CD4-positive, alpha-beta T cell treated with Interleukin-15 for 4 hours (primary cell): Measurements from ENCODE around the gene ARID2.
A peak's percentile ranks its signal among the peaks of the same experiment; 100 is the strongest.

ENCODE experiments used
- DNase-seq: peaks from one replicate; pipeline ENCODE4 v3.0.0-alpha.2; 2020; ENCODE audit warnings: low spot score

Gene ARID2

GRCh38 chr12:45872446-45872845 is 142.9 kb downstream of the ARID2 start:
- no peak for DNase-seq

- DNase-seq = no peak
Measured at GRCh38 chr12:45877069-45877468, 147.6 kb downstream of the ARID2 start.

DNA sequence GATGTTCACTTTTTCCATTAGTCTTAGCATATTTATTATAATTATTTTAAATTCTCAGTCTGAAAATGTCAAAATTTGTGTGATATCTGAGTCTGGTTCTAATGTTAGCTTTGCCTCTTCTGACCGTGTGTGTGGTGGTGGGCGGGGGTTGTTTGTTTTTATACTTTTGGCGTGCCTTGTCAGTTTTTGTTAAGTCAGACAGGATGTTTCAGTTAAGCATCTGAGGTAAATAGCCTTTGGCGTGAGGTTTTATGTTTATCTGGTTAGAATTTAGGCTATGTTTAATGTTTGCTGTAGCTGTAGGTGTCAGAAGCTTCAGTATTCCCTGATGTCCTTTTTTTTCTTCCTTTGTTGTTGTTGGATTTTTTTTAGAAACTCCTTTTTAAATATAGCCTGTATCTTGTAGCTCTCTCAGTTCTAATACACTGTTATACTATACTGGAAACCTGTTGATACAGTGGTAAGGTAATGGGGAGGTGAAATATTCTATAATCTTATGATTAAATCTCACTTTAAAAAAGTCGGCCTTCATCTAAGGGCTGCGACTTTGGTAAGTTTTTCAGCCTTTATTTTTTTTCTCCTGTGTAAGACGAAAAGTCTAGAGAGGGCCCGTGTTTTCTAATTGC is 149.2 kb downstream of the ARID2 start:
- peak; percentile 32 for DNase-seq

DNA sequence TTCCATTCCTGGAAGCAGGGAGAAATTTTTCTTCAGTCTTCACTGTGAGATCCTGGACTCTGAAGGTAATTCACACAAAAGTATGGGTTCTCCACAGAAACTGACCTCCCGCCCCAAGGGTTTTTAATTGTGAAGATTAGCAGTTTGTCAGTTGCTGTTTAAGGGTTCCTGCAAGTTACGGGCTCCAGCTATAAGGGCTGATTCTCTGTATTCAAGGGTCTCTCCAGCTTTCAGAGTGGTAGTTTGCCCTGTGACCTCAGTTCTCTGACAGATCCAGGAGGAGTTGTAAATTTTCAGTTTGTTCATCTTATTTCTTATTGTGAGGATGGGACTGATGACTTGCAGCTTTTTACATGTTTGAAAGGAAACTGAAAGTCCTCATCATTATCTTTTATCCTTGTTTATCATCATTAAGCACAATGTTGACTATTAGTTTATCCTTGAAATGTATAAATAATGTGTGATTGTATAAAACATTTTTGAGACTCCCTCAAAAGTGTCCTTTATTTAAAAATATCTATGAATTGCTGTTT is 149.9 kb downstream of the ARID2 start:
- no peak for DNase-seq

- DNase-seq = no peak
Measured at GRCh38 chr12:45880533-45880932, 151.0 kb downstream of the ARID2 start.

DNA sequence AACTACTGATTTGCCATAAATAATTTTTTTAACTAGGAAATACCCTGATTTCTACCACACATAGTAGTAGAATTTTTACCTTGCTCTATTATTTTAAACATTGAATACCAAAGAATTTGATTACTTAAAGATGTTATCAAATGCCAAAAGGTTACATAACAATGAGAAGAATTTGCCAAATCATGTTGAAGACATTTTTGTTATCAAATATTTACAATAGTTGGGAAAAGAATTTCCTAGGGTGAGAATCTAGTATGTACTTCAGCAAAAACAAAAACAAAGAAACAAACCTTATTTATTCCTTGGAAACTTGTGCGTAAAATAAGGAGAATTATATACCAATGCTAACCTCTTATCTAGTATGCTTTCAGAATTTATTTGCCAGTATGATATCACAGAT is 153.7 kb downstream of the ARID2 start:
- no peak for DNase-seq

DNA sequence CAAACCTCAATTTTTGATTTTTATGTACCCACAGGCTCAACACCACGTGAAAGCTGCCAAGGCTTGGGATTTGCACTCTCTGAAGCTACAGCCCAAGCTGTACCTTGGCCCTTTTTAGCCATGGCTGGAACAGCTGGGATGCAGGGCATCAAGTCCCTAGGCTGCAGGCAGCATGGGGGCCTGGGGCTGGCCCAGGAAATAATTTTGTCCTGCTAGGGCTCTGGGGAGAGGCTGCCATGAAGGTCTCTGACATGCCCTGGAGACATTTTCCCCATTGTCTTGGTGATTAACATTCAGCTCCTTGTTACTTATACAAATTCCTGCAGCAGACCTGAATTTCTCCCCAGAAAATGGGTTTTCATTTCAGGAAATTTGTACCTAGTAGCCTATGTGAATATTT is 157.2 kb downstream of the ARID2 start:
- no peak for DNase-seq

DNA sequence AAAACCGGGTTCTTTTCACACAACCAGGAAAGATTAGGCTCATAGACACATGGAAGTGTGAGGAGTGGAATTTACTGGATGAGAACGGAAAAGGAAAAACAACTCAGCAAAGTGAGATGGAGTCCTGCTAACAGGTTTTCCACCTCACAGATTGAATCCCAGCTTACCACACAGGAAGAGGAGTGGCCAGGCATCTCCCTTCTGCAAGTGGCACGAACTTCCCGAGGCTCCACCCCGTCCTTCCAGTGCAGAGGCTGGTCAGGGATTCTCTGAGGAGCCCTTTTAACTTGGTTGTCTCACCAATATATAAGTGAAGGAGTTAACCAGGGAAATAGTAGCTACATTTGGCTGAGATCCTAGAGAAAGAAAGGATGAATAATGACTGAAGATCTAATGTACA is 158.0 kb downstream of the ARID2 start:
- DNase-seq = no peak

DNA sequence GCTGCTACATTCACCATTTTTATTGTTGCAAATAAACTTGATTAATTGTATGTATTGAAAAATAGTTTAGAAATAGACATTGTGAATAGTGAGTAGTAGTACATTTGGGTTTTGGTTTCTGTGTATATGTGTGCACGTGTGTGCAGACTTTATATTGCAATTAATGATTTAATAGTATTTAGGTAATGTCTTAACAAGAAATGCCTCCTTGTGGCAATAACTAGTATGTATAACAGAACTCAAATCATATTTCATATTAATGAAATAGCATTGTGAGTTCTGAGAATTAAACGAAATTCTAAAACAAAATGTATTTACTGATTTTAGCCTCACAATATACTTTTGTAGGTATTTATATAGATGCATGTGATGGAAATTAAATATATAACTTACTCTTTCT is 160.8 kb downstream of the ARID2 start:
- DNase-seq = no peak

DNA sequence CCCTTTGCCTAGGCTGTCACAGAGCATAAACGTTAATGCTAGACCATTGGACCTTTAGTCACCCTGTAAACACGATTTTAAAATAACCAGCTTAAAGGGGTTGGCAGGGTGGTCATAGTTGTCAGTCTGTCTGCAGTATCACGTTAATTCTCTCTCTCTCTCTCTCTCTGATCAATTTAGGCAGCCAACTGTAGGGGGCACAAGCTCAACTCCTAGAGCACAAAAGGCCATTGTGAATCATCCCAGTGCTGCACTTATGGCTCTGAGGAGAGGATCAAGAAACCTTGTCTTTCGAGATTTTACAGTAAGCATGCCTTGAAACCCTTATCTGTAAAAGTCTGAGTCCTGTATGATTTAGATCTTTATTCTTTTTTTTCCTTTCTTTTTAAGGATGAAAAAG is 163.7 kb downstream of the ARID2 start:
- DNase-seq = no peak

GRCh38 chr12:45895961-45896360 is 166.5 kb downstream of the ARID2 start:
- no peak for DNase-seq

DNA sequence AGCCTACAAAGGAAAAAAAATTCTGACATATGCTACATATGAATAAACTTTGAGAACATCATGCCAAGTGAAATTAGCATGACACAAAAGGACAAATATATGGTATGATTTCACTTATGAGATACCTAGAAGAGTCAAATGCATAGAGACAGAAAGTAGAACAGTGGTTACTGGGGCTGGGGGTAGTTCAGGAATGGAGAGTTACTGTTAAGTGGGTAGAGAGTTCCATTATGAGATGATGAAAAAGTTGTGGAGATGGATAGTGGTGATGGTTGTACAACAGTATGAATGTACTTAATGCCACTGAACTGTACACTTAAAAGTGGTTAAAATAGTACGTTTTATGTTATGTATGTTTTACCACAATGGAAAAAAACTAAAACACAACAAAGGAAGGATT is 168.6 kb downstream of the ARID2 start:
- no peak for DNase-seq

GRCh38 chr12:45907955-45908354 is 178.4 kb downstream of the ARID2 start:
- DNase-seq = no peak

- no peak for DNase-seq
Measured at GRCh38 chr12:45909041-45909713, 179.7 kb downstream of the ARID2 start.

GRCh38 chr12:45912774-45913173 is 183.3 kb downstream of the ARID2 start:
- no peak for DNase-seq

DNA sequence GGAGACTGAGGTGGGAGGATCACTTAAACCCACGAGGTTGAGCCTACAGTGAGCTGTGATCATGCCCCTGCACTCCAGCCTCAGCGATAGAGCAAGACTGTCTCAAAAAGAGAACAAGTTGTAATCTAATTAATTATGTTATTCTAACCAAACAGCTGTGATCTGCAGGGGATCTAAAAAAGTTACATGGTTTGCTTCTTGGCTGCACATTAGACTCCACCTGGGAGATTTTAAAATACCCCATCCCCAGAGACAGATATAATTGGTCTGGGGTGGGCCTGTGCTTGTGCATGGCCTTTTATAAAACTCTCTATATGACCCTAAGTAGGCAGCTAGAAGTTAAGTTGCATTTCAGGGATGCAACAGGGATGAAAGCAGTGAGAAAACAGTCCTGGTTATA is 184.1 kb downstream of the ARID2 start:
- DNase-seq = no peak

DNA sequence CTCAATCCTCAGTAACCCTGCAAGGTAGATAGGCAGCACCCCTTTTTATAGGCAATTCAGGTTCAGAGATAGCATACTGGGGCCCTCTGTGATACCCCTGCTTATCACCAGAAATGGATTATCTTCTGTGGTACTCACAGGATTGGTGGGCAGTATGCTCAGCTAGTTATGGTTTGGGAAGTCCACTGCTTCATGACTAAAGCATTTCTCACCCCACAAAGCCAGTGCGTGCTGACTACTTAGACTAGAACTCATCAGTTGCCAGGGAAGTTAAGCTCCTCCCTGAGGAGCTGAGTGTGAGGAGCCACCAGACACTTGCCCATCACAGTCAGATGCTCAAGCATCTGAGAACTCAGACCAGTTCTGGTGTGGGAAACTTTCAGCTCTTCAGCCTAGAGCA is 184.6 kb downstream of the ARID2 start:
- no peak for DNase-seq

DNA sequence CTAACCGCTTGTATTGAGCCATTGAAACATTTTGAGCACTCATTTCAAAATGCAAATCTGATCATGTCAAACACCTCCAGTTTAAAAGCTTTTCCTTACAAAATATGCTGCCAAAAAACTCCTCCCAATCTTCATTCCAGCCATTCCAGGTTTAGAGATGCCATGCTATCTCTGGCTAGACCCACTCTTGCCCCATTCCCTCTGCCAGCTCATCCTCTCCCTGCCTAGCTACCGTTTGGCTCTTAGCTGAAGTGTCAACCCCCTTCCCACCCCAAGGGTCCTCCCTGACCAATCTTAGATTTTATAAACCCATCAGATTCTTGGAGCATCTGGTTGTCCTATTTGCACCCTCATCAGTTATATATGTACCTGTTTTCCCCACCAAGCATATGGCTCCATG is 185.9 kb downstream of the ARID2 start:
- DNase-seq = no peak

DNA sequence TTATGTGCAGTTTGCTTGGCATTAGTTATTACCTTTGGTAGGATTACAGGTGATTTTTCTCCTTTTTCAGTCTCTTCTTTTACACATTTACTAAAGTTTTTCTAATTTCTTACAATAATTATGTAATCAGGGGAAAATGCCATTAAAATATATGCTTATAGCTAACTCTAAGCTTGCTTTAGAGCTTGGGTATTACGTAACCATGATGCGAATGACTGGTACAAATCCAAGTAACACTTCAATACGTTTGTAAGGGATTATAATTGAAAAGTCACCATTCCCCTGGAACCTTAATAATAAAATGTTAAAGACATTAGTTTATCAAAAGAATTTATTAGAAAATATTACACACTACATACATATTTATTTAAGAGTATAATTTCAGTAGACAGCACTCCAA is 189.3 kb downstream of the ARID2 start:
- no peak for DNase-seq

DNA sequence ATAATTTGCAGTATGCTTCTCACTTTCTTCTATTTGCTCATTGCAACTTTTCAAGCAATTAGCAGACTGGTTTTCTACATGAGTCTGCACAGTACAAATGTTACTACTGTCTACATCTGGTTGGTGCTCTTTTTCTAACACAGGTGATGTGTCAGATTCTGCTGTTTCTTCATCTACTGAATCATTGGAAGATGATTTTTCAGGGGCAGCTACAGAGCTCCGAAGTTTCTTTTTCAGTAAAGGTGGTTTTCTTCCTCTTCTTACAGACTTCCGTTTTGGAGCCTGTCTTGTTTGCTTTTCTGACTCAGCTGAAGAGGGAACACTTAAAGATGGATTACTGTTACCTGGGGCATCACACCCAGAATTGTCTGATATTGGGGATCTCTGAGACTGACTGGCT is 198.8 kb downstream of the ARID2 start:
- DNase-seq = no peak

DNA sequence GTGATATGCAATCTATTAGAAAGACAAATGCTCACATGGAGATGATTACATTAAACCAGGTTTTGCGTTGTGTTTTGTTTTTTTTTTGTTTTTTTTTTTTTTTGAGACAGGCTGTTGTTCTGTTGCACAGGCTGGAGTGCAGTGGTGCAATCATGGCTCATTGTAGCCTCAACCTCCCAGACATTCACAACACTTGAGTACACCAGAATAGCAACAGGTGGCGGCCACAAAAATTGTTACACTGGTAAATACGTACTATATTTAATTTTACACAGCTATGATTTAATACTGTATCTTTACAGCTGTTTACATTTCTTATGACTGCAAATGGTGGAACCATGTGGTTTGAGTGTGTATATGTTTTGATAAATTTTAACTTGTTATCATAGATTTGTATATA is 200.9 kb downstream of the ARID2 start:
- no peak for DNase-seq

DNA sequence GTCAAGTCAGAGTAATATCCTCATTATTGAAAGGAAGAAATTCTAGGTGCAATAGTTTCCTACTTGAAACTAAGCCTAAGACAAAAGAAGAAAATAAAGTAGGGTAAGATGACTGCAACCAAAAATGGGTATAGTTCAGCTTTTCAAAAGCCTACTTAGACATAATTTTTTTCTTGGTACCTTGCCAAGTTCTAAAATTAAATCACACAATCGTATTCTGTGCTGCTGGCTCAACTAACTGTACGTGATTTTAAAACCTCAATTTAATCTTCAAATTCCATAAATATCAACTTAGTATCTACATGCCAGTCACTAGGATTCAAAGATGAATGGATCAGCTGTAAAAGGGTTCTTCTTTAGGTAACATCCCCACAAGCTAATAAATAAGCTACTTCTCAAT is 204.0 kb downstream of the ARID2 start:
- DNase-seq = no peak

DNA sequence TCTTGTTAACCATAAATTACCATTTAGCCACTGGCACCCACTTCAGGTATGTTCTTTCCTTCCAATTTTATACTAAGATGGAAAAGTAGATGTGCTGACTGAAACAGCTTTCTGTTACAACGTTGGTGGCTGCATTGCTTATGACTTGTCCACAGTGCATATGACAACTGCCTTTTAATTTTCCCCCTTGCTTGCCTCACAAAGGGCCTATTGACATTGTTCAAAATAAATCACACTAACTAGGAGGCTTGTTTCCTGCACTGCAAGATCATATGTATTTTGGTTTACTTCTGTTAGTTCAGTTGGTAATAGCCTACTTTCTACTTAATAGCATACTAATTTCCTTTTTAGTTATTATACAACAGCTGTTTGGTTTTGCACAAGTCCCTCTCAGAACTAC is 205.4 kb downstream of the ARID2 start:
- no peak for DNase-seq

GRCh38 chr12:45938566-45938965 is 209.1 kb downstream of the ARID2 start:
- DNase-seq = no peak
